PC-3 (cell line): ENCODE data around the gene KCNH1.

ENCODE experiments used
- EZH2 ChIP-seq: fragments of 300-600 bp; sonication (generic); IDR thresholded peaks from one replicate; pipeline ENCODE4 v1.6.1; 2017; ENCODE audit warnings: antibody characterized with exemption, mild to moderate bottlenecking, low read length; ENCODE audit not compliant: unreplicated experiment
- TF ChIP-seq, protein P1 (sequence below): fragments of 300-600 bp; sonication (generic); conservative IDR thresholded peaks from 2 replicates; pipeline ENCODE4 v1.5.1; 2017; ENCODE audit warnings: antibody characterized with exemption, low read depth, mild to moderate bottlenecking, low read length

DNA sequence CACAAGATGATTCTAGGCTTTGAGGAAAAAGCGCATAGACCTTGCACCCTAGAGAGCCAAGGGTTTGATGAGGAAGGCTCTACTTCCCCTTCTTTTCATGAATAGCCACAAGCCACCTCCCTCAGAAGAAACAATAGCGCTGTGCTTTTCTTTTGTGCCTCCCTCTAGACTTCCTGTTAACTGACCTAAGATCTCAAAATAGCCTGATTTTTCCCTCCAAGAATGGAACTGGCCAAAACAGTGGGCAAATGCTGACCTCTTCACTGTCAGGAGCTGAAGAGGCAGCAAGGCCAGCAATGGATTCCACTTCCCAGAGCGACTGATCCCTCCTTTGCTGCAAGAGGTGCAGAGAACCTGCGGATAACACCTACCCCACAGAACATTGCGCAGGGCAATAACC lies 362.8 kb downstream of the KCNH1 start:
- TF ChIP-seq, protein P1, sequence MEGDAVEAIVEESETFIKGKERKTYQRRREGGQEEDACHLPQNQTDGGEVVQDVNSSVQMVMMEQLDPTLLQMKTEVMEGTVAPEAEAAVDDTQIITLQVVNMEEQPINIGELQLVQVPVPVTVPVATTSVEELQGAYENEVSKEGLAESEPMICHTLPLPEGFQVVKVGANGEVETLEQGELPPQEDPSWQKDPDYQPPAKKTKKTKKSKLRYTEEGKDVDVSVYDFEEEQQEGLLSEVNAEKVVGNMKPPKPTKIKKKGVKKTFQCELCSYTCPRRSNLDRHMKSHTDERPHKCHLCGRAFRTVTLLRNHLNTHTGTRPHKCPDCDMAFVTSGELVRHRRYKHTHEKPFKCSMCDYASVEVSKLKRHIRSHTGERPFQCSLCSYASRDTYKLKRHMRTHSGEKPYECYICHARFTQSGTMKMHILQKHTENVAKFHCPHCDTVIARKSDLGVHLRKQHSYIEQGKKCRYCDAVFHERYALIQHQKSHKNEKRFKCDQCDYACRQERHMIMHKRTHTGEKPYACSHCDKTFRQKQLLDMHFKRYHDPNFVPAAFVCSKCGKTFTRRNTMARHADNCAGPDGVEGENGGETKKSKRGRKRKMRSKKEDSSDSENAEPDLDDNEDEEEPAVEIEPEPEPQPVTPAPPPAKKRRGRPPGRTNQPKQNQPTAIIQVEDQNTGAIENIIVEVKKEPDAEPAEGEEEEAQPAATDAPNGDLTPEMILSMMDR, result no peak
- TF ChIP-seq EZH2, result no peak
